Breast epithelium (tissue), 3 donors: ENCODE data around the gene TTLL12.

Experiments used
- POLR2A ChIP-seq: fragments of 450-650 bp; IDR thresholded peaks from one replicate; pipeline ENCODE4 v1.6.1; 2016; ENCODE audit warnings: antibody characterized with exemption, mild to moderate bottlenecking, moderate library complexity
- TF ChIP-seq, protein P1 (sequence below), 3 donors: fragments of 450-650 bp; IDR thresholded peaks; one replicate each; pipeline ENCODE4 v1.5.1; 2016 to 2017; ENCODE audit warnings: antibody characterized with exemption in 3 of 3, mild to moderate bottlenecking in 3 of 3, moderate library complexity in 3 of 3

DNA sequence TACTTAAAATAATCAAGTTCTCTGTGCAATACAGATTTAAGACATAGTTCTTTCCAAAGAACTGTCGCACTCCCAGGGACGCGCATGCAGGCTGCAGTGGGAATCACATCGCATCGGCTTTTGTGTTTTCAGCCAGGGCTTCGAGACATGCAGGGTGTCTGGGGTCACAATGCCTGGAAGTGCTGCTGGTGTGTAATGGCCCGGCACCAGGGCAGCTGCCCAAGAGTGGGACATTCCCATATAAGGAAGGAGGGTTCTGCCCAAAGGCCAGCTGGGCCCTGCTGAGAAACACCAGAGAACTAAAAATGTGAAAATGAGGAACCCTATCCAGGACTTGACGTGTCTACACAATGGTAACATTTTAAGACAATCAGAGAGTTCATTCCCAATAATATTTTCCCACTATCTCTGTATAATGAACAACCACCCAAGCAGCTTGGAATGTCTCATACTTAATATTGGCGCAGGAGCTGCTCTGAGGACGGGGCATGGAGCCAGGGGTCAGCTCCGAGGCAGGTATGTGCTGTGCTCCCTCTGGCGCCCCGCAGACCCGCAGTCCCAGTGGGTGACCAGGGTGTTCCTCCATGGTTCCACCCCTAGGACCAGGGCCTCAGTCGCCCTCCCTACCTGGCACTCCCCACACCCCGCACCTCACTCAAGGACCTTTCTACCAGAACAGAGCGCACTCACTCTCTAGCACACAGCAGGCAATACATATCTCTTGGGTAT is 55.0 kb downstream of the TTLL12 start:
- TF ChIP-seq, protein P1, sequence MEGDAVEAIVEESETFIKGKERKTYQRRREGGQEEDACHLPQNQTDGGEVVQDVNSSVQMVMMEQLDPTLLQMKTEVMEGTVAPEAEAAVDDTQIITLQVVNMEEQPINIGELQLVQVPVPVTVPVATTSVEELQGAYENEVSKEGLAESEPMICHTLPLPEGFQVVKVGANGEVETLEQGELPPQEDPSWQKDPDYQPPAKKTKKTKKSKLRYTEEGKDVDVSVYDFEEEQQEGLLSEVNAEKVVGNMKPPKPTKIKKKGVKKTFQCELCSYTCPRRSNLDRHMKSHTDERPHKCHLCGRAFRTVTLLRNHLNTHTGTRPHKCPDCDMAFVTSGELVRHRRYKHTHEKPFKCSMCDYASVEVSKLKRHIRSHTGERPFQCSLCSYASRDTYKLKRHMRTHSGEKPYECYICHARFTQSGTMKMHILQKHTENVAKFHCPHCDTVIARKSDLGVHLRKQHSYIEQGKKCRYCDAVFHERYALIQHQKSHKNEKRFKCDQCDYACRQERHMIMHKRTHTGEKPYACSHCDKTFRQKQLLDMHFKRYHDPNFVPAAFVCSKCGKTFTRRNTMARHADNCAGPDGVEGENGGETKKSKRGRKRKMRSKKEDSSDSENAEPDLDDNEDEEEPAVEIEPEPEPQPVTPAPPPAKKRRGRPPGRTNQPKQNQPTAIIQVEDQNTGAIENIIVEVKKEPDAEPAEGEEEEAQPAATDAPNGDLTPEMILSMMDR (IDR thresholded peaks at IDR 0.05) = no peak
- no peak for TF ChIP-seq POLR2A
